PC-9 (cell line): Measurements from ENCODE around the gene DNPEP. TPM values are rescaled to one million over a fixed set of nuclear protein-coding genes. Genes with fewer than 3 reads are reported as not detected.

Source experiments
- BruUV-seq: library from RNA; stranded (reverse); fragments of 400-500 nt; replicated peaks from 2 replicates; lab custom pipeline; 2021; lab: Mats Ljungman, UMichigan
- CTCF ChIA-PET: fragments of 300-600 bp; sonication (Branson Sonifier 250); formaldehyde crosslinking; loops from one replicate; lab custom pipeline; 2022; ENCODE audit warnings: antibody characterized with exemption; lab: Charles Lee
- POLR2A ChIA-PET: fragments of 300-600 bp; sonication (Branson Sonifier 250); formaldehyde crosslinking; loops from one replicate; lab custom pipeline; 2022; ENCODE audit warnings: antibody characterized with exemption; ENCODE audit not compliant: unreplicated experiment; lab: Charles Lee
- DNase-seq, 2 experiments: peaks; one replicate each; pipeline versions ENCODE4 v3.0.0 to v3.0.0-alpha.2; 2015 to 2022; ENCODE audit warnings: mixed read lengths in 1 of 2
- H2AFZ ChIP-seq: fragments of 200-600 bp; sonication (generic); 2 replicates; pipeline ENCODE4 v1.8.1; 2017; ENCODE audit warnings: antibody characterized with exemption
- H3F3A ChIP-seq: fragments of 200-600 bp; sonication (generic); 2 replicates; pipeline ENCODE4 v1.8.1; 2017; ENCODE audit warnings: antibody characterized with exemption, mild to moderate bottlenecking, low read depth; ENCODE audit not compliant: insufficient read depth
- H3K27ac ChIP-seq: fragments of 200-600 bp; sonication (generic); 2 replicates; pipeline ENCODE4 v1.6.1; 2016; ENCODE audit warnings: mixed run types
- H3K27me3 ChIP-seq: fragments of 200-600 bp; sonication (generic); 2 replicates; pipeline ENCODE4 v1.6.1; 2016; ENCODE audit warnings: low read depth, mixed run types; ENCODE audit not compliant: insufficient read depth
- H3K36me3 ChIP-seq: fragments of 200-600 bp; sonication (generic); 2 replicates; pipeline ENCODE4 v1.6.1; 2016; ENCODE audit warnings: low read depth, mixed run types
- H3K4me1 ChIP-seq: fragments of 200-600 bp; sonication (generic); replicated peaks from 2 replicates; pipeline ENCODE4 v1.6.1; 2016; ENCODE audit warnings: mixed run types; ENCODE audit not compliant: insufficient read depth
- H3K4me2 ChIP-seq: fragments of 200-600 bp; sonication (generic); 2 replicates; pipeline ENCODE4 v1.6.1; 2017; ENCODE audit warnings: mixed run types
- H3K4me3 ChIP-seq: fragments of 200-600 bp; sonication (generic); 2 replicates; pipeline ENCODE4 v1.6.1; 2016; ENCODE audit warnings: mixed run types
- H3K79me2 ChIP-seq: fragments of 200-600 bp; sonication (generic); 2 replicates; pipeline ENCODE4 v1.6.1; 2017; ENCODE audit warnings: low read depth, mixed run types
- H3K9me2 ChIP-seq: fragments of 200-600 bp; sonication (generic); 2 replicates; pipeline ENCODE4 v1.8.1; 2017; ENCODE audit warnings: mild to moderate bottlenecking; ENCODE audit not compliant: insufficient read depth
- H3K9me3 ChIP-seq: fragments of 200-600 bp; sonication (generic); 2 replicates; pipeline ENCODE4 v1.8.1; 2016; ENCODE audit warnings: low read depth; ENCODE audit not compliant: insufficient read depth
- H4K20me1 ChIP-seq: fragments of 200-600 bp; sonication (generic); 2 replicates; pipeline ENCODE4 v1.8.1; 2017; ENCODE audit not compliant: insufficient read depth
- EZH2 ChIP-seq: fragments of 200-600 bp; sonication (generic); IDR thresholded peaks from 2 replicates; pipeline ENCODE4 v1.8.0; 2017; ENCODE audit warnings: antibody characterized with exemption, low read depth
- intact Hi-C: fragments of 100-400 bp; cut with micrococcal nuclease; formaldehyde crosslinking; loops from one replicate; pipeline ENCODE4 v1.10.0; 2022; ENCODE audit not compliant: unreplicated experiment
- total RNA-seq: library from RNA; stranded (reverse); gene quantifications from 2 replicates; pipeline ENCODE4 v1.2.3, GENCODE V29; 2021
- TF ChIP-seq, protein P1 (sequence below): fragments of 200-600 bp; sonication (generic); conservative IDR thresholded peaks from 2 replicates; pipeline ENCODE4 v1.6.1; 2017; ENCODE audit warnings: mixed run types, antibody characterized with exemption, mild to moderate bottlenecking, moderate library complexity

Gene DNPEP
- total RNA-seq, 1 experiment from 2014 or later = 99.1 TPM

- Histone ChIP-seq H3K9me2 (no peaks in the 10 kb centered on the region), H3K4me1 (peaks cover 1% of the 10 kb centered on the region), H3K27me3 (no peaks in the 10 kb centered on the region), H3F3A (no peaks in the 10 kb centered on the region; the same call in 1 of the 2 replicates), H2AFZ (no peak overlapping the region), H3K79me2 (no peaks in the 10 kb centered on the region), H3K4me3 (no peak overlapping the region), H3K36me3 (no peaks in the 10 kb centered on the region), H3K27ac (no peak overlapping the region), H4K20me1 (no peaks in the 10 kb centered on the region), H3K4me2 (no peak overlapping the region), H3K9me3 (no peaks in the 10 kb centered on the region)
- POLR2A ChIA-PET = no interaction called here
- no peak for DNase-seq
- CTCF ChIA-PET = no interaction called here
- TF ChIP-seq, protein P1, sequence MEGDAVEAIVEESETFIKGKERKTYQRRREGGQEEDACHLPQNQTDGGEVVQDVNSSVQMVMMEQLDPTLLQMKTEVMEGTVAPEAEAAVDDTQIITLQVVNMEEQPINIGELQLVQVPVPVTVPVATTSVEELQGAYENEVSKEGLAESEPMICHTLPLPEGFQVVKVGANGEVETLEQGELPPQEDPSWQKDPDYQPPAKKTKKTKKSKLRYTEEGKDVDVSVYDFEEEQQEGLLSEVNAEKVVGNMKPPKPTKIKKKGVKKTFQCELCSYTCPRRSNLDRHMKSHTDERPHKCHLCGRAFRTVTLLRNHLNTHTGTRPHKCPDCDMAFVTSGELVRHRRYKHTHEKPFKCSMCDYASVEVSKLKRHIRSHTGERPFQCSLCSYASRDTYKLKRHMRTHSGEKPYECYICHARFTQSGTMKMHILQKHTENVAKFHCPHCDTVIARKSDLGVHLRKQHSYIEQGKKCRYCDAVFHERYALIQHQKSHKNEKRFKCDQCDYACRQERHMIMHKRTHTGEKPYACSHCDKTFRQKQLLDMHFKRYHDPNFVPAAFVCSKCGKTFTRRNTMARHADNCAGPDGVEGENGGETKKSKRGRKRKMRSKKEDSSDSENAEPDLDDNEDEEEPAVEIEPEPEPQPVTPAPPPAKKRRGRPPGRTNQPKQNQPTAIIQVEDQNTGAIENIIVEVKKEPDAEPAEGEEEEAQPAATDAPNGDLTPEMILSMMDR = no peak
- TF ChIP-seq EZH2 = no peak
- BruUV-seq = no TSS peak
- intact Hi-C loops = no loop called here
Observed at GRCh38 chr2:219435701-219436100, 48.0 kb upstream of the DNPEP start.

- ChIA-PET CTCF (no interaction called here), POLR2A (no interaction called here)
- H4K20me1 ChIP-seq = no peaks in the 10 kb centered on the region
- no peaks in the 10 kb centered on the region for H3K36me3 ChIP-seq
- no peak within 1 kb of the TSS for H2AFZ ChIP-seq
- intact Hi-C loops = no loop called here
- no peaks in the 10 kb centered on the region for H3K79me2 ChIP-seq
- H3K4me1 ChIP-seq = no peaks in the 10 kb centered on the region
- H3K27me3 ChIP-seq = no peaks in the 10 kb centered on the region
- no peaks in the 10 kb centered on the region for H3K9me2 ChIP-seq
- no peaks in the 10 kb centered on the region for H3F3A ChIP-seq
- no peak within 1 kb of the TSS for H3K4me2 ChIP-seq
- no TSS peak for BruUV-seq
- TF ChIP-seq, protein P1 = no peak
- H3K9me3 ChIP-seq = no peaks in the 10 kb centered on the region
- no peak for DNase-seq
- no peak within 1 kb of the TSS for H3K4me3 ChIP-seq
- no peak within 1 kb of the TSS for H3K27ac ChIP-seq
Observed at GRCh38 chr2:219434718-219435525, 47.2 kb upstream of the DNPEP start, which contains the start of gene SPEG. SPEG (plus strand) TSS chr2:219434843; CDS start chr2:219434978, 135 bp downstream.

- no peak overlapping the region for H3K4me3 ChIP-seq
- H3F3A ChIP-seq = no peaks in the 10 kb centered on the region
- no TSS peak for BruUV-seq
- ChIA-PET CTCF (interaction anchor here (0.6 kb wide), 1 partner anchor 8 kb away, joined by 4 read pairs; no protein-coding TSS in a partner anchor), POLR2A (no interaction called here)
- no peaks in the 10 kb centered on the region for H3K79me2 ChIP-seq
- intact Hi-C loops = no loop called here
- DNase-seq = no peak
- no peak overlapping the region for H3K27ac ChIP-seq
- no peaks in the 10 kb centered on the region for H3K4me1 ChIP-seq
- no peaks in the 10 kb centered on the region for H3K9me3 ChIP-seq
- no peaks in the 10 kb centered on the region for H3K9me2 ChIP-seq
- H4K20me1 ChIP-seq = no peaks in the 10 kb centered on the region
- H3K27me3 ChIP-seq = no peaks in the 10 kb centered on the region
- no peaks in the 10 kb centered on the region for H3K36me3 ChIP-seq
- TF ChIP-seq, protein P1 = no peak
- TF ChIP-seq EZH2 = no peak
- H2AFZ ChIP-seq = no peak overlapping the region
- no peak overlapping the region for H3K4me2 ChIP-seq
Observed at GRCh38 chr2:219434468-219434717, 46.7 kb upstream of the DNPEP start.
